DMS 273 treated with DMSO at 0.1 percent for 48 hours (cell line): ENCODE results near the gene ZNF419.
"Not testable (repeated sequence)": the region's sequence is repeated elsewhere in the genome, so short reads cannot be mapped to it uniquely, and the experiment has no call there.

Experiments used
- DNase-seq: peaks from one replicate; lab custom pipeline; 2025; lab: John Stamatoyannopoulos, UW

The ZNF419 gene

GRCh38 chr19:57487477-57488298, at the start of gene ZNF419:
ZNF419 (plus strand) TSS chr19:57487750; CDS start chr19:57487951, 201 bp downstream.
- peak; percentile 59 for DNase-seq

- no peak for DNase-seq
Observed at GRCh38 chr19:57437931-57438330, 49.6 kb upstream of the ZNF419 start.

- no peak for DNase-seq
Observed at GRCh38 chr19:57438925-57439324, 48.6 kb upstream of the ZNF419 start.

GRCh38 chr19:57441979-57442752, 45.4 kb upstream of the ZNF419 start:
- DNase-seq, result no peak

GRCh38 chr19:57443121-57443696, 44.3 kb upstream of the ZNF419 start:
- no peak for DNase-seq

- no peak for DNase-seq
Observed at GRCh38 chr19:57452307-57452706, 35.2 kb upstream of the ZNF419 start.

- no peak for DNase-seq
Observed at GRCh38 chr19:57465680-57466381, 21.7 kb upstream of the ZNF419 start.

- DNase-seq, result no peak
Observed at GRCh38 chr19:57466489-57466888, 21.1 kb upstream of the ZNF419 start.

GRCh38 chr19:57473646-57474045, 13.9 kb upstream of the ZNF419 start:
- DNase-seq, result no peak

GRCh38 chr19:57477191-57478008, 10.2 kb upstream of the ZNF419 start, which contains the start of gene ZNF772:
ZNF772 (minus strand) TSS chr19:57477566; CDS start chr19:57477309, 257 bp downstream.
- DNase-seq, result peak; percentile 91

GRCh38 chr19:57488299-57488644, 722 bp downstream of the ZNF419 start:
- not testable (repeated sequence) for DNase-seq

- not testable (repeated sequence) for DNase-seq
Observed at GRCh38 chr19:57499332-57499679, 11.8 kb downstream of the ZNF419 start.

GRCh38 chr19:57499680-57500395, 12.3 kb downstream of the ZNF419 start, which contains the start of gene ZNF773:
ZNF773 (plus strand) TSS chr19:57499938; CDS start chr19:57500081, 143 bp downstream.
- peak; percentile 82 for DNase-seq

GRCh38 chr19:57500400-57500799, 12.8 kb downstream of the ZNF419 start:
- not testable (repeated sequence) for DNase-seq

- DNase-seq, result no peak
Observed at GRCh38 chr19:57506163-57506562, 18.6 kb downstream of the ZNF419 start.

GRCh38 chr19:57511484-57511883, 23.9 kb downstream of the ZNF419 start:
- no peak for DNase-seq

GRCh38 chr19:57512845-57513244, 25.3 kb downstream of the ZNF419 start:
- DNase-seq, result no peak

- DNase-seq, result no peak
Observed at GRCh38 chr19:57515255-57515654, 27.7 kb downstream of the ZNF419 start.

GRCh38 chr19:57518021-57518420, 30.5 kb downstream of the ZNF419 start:
- not testable (repeated sequence) for DNase-seq

- peak; percentile 92 for DNase-seq
Observed at GRCh38 chr19:57527136-57527881, 39.8 kb downstream of the ZNF419 start, which contains the start of gene ZNF549. ZNF549 (plus strand) TSS chr19:57527356; CDS start chr19:57527574, 218 bp downstream.
